ENCODE measurements around the gene NR2C2.
A peak's percentile ranks its signal among the peaks of the same experiment; 100 is the strongest.

The NR2C2 gene

DNA sequence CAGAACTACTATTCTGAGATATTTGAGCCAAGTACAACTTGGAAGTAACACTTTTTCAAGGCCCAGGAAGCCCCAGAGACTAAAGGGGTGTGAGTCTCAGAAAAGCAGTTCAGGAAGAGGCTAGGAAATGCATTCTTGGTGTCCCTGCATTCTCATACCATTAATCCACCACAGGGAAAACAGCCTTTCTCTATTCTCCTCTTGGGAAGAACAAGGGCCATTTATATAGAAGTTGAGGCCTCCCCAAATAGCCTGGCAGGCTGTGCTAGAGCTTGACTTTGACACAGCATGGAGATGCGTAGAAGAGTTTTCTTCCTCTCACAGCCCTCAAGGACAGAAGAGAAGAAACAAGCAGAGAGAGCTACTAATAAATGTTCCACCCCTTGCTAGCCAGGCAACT lies 5.5 kb upstream of the NR2C2 start:
- Histone ChIP-seq H3K9ac (ENCODE audit: low read length) (no peak overlapping the region), H3K4me2 (ENCODE audit: low read depth, low read length, poor library complexity, severe bottlenecking) (no peak overlapping the region), H3K9me3 (ENCODE audit: insufficient read depth, low read length) (no peaks in the 10 kb centered on the region), H2AFZ (ENCODE audit: low read depth, low read length, severe bottlenecking) (no peak overlapping the region), H3K27ac (ENCODE audit: low read depth, low read length) (no peak overlapping the region), H4K20me1 (ENCODE audit: low read depth, low read length) (peaks cover 7% of the 10 kb centered on the region; the same call in 1 of the 2 replicates), H3K9me2 (replicated peaks; ENCODE audit: insufficient read depth, low read length) (no peaks in the 10 kb centered on the region), H3K4me3 (ENCODE audit: insufficient read depth, low read length, poor library complexity, severe bottlenecking) (no peak overlapping the region), H3K27me3 (ENCODE audit: low read length) (no peaks in the 10 kb centered on the region), H3K79me2 (ENCODE audit: insufficient read depth, low read length) (peaks cover 22% of the 10 kb centered on the region), H3F3A (ENCODE audit: insufficient read depth) (0 out of 2 replicates have a peak, but pooled peaks cover 12% of the 10 kb centered on the region), H3K36me3 (ENCODE audit: low read length) (peaks cover 18% of the 10 kb centered on the region)
- TF ChIP-seq, protein P1, sequence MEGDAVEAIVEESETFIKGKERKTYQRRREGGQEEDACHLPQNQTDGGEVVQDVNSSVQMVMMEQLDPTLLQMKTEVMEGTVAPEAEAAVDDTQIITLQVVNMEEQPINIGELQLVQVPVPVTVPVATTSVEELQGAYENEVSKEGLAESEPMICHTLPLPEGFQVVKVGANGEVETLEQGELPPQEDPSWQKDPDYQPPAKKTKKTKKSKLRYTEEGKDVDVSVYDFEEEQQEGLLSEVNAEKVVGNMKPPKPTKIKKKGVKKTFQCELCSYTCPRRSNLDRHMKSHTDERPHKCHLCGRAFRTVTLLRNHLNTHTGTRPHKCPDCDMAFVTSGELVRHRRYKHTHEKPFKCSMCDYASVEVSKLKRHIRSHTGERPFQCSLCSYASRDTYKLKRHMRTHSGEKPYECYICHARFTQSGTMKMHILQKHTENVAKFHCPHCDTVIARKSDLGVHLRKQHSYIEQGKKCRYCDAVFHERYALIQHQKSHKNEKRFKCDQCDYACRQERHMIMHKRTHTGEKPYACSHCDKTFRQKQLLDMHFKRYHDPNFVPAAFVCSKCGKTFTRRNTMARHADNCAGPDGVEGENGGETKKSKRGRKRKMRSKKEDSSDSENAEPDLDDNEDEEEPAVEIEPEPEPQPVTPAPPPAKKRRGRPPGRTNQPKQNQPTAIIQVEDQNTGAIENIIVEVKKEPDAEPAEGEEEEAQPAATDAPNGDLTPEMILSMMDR (IDR thresholded peaks at IDR 0.05; ENCODE audit: insufficient read depth, low read length, poor library complexity, severe bottlenecking): no peak
- TF ChIP-seq EZH2phosphoT487 (conservative IDR thresholded peaks at IDR 0.05; ENCODE audit: low read length): no peak

DNA sequence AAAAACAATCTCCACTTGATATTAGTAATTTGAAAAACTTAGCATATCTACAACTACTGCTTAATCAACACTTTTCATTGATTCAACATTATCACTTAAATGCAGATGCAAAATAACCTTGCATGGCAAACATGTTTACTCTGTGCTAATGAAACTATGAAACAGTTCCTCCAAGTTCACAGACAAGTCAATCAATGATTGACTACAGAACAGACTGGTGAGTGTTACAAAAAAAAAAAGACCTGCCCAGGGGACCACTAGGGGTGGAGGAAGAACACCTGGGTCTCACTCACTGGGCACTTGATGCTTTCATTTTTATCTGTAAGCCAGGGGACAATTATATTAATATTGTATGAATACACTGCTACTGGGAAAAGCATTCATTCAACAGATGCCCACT lies 4.3 kb upstream of the NR2C2 start:
- Histone ChIP-seq H3K9me3 (ENCODE audit: insufficient read depth, low read length) (no peaks in the 10 kb centered on the region), H3K4me2 (ENCODE audit: low read depth, low read length, poor library complexity, severe bottlenecking) (no peak overlapping the region), H3F3A (ENCODE audit: insufficient read depth) (0 out of 2 replicates have a peak, but pooled peaks cover 12% of the 10 kb centered on the region), H2AFZ (ENCODE audit: low read depth, low read length, severe bottlenecking) (no peak overlapping the region), H3K79me2 (ENCODE audit: insufficient read depth, low read length) (peaks cover 26% of the 10 kb centered on the region), H3K27ac (ENCODE audit: low read depth, low read length) (no peak overlapping the region), H4K20me1 (ENCODE audit: low read depth, low read length) (peaks cover 7% of the 10 kb centered on the region; the same call in 1 of the 2 replicates), H3K9me2 (replicated peaks; ENCODE audit: insufficient read depth, low read length) (no peaks in the 10 kb centered on the region), H3K4me3 (ENCODE audit: insufficient read depth, low read length, poor library complexity, severe bottlenecking) (no peak overlapping the region), H3K36me3 (ENCODE audit: low read length) (peaks cover 18% of the 10 kb centered on the region), H3K27me3 (ENCODE audit: low read length) (no peaks in the 10 kb centered on the region), H3K9ac (ENCODE audit: low read length) (no peak overlapping the region)
- no peak for TF ChIP-seq EZH2phosphoT487 (conservative IDR thresholded peaks at IDR 0.05; ENCODE audit: low read length)
- TF ChIP-seq, protein P1 (IDR thresholded peaks at IDR 0.05; ENCODE audit: insufficient read depth, low read length, poor library complexity, severe bottlenecking): no peak

DNA sequence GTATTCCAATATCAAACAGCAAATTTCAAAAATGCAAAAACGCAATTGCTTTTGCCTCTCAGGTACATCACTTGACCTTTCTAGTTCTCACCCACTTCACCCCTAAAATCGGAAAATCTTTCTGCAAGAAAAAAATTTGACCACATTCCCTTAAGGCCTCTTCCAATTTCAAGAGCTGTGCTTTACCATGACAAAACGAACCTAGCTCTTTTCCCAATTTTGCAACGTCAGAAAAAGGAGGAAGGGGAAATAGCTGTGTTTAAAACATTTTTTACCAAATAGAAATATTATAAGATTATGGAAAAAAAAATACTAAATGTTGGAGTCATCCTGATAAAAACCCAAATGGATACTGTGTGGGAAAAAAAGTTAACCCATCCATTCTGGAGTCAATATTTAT lies 1.1 kb upstream of the NR2C2 start:
- Histone ChIP-seq H3K79me2 (ENCODE audit: insufficient read depth, low read length) (peaks cover 52% of the 10 kb centered on the region), H4K20me1 (ENCODE audit: low read depth, low read length) (peaks cover 7% of the 10 kb centered on the region; the same call in 1 of the 2 replicates), H3K9ac (ENCODE audit: low read length) (peak overlapping the region; percentile 93), H3K9me3 (ENCODE audit: insufficient read depth, low read length) (no peaks in the 10 kb centered on the region), H3K4me3 (ENCODE audit: insufficient read depth, low read length, poor library complexity, severe bottlenecking) (peak overlapping the region; percentile 96), H3K27ac (ENCODE audit: low read depth, low read length) (0 out of 2 replicates have a peak overlapping the region, but pooled peaks have one; percentile 97), H3K27me3 (ENCODE audit: low read length) (no peaks in the 10 kb centered on the region), H3K4me2 (ENCODE audit: low read depth, low read length, poor library complexity, severe bottlenecking) (peak overlapping the region; percentile 98), H3K9me2 (replicated peaks; ENCODE audit: insufficient read depth, low read length) (no peaks in the 10 kb centered on the region), H3K36me3 (ENCODE audit: low read length) (peaks cover 23% of the 10 kb centered on the region), H3F3A (ENCODE audit: insufficient read depth) (peaks cover 15% of the 10 kb centered on the region; the same call in 1 of the 2 replicates), H2AFZ (ENCODE audit: low read depth, low read length, severe bottlenecking) (no peak overlapping the region)
- TF ChIP-seq EZH2phosphoT487 (conservative IDR thresholded peaks at IDR 0.05; ENCODE audit: low read length): no peak
- TF ChIP-seq, protein P1 (IDR thresholded peaks at IDR 0.05; ENCODE audit: insufficient read depth, low read length, poor library complexity, severe bottlenecking): no peak
